IMR-90 (cell line): ENCODE results near the gene PLLP. TPM values are rescaled to one million over a fixed set of nuclear protein-coding genes. Genes with fewer than 3 reads are reported as not detected.

Source experiments
- ATAC-seq: fragments of 200-7000 bp; cut with Tn5 transposase; 2 replicates; pipeline ENCODE4 v1.9.1; 2020; ENCODE audit warnings: low read depth, mild to moderate bottlenecking, moderate library complexity
- BruUV-seq: library from RNA; stranded (reverse); fragments of 400-500 nt; replicated peaks from 2 replicates; lab custom pipeline; 2021; lab: Mats Ljungman, UMichigan
- CTCF ChIA-PET: fragments of 300-600 bp; formaldehyde crosslinking; extraction: SDS; loops from one replicate; lab custom pipeline; 2021; ENCODE audit warnings: antibody characterized with exemption; lab: Yijun Ruan, JAX
- POLR2A ChIA-PET: fragments of 300-600 bp; sonication (Branson Sonifier 250); formaldehyde crosslinking; loops from one replicate; lab custom pipeline; 2022; ENCODE audit warnings: antibody characterized with exemption; ENCODE audit not compliant: unreplicated experiment; lab: Charles Lee
- DNase-seq: peaks from one replicate; pipeline ENCODE4 v3.0.0; 2013
- H2AFZ ChIP-seq: replicated peaks from 2 replicates; pipeline ENCODE3; 2013; ENCODE audit warnings: low read length, mild to moderate bottlenecking; ENCODE audit not compliant: poor library complexity
- H2AK5ac ChIP-seq: 2 replicates; pipeline ENCODE4 v1.6.1; 2013; ENCODE audit warnings: low read depth, low read length, inconsistent platforms
- H2AK9ac ChIP-seq: replicated peaks from 2 replicates; pipeline ENCODE3; 2013; ENCODE audit warnings: mild to moderate bottlenecking, low read depth, low read length, moderate library complexity; ENCODE audit not compliant: poor library complexity
- H2BK120ac ChIP-seq: 2 replicates; pipeline ENCODE4 v1.6.1; 2013; ENCODE audit warnings: low read depth, low read length, inconsistent platforms
- H2BK15ac ChIP-seq: 3 replicates; pipeline ENCODE4 v1.6.1; 2013; ENCODE audit warnings: low read depth, low read length, inconsistent platforms
- H2BK20ac ChIP-seq: 2 replicates; pipeline ENCODE4 v1.6.1; 2013; ENCODE audit warnings: low read depth, mild to moderate bottlenecking, inconsistent platforms, low read length, moderate library complexity
- H2BK5ac ChIP-seq: 2 replicates; pipeline ENCODE4 v1.6.1; 2013; ENCODE audit warnings: mild to moderate bottlenecking, low read depth, low read length, inconsistent platforms; ENCODE audit not compliant: poor library complexity, severe bottlenecking
- H3K14ac ChIP-seq: replicated peaks from 2 replicates; pipeline ENCODE4 v1.6.1; 2013; ENCODE audit warnings: low read depth, low read length, inconsistent platforms
- H3K18ac ChIP-seq: 2 replicates; pipeline ENCODE4 v1.6.1; 2013; ENCODE audit warnings: low read depth, low read length, control low read depth
- H3K23ac ChIP-seq: 2 replicates; pipeline ENCODE4 v1.6.1; 2013; ENCODE audit warnings: low read depth, low read length, inconsistent platforms
- H3K27ac ChIP-seq: 2 replicates; pipeline ENCODE4 v1.5.1; 2013; ENCODE audit warnings: mild to moderate bottlenecking, control low read depth, low read length; ENCODE audit not compliant: insufficient read depth
- H3K27me3 ChIP-seq: 2 replicates; pipeline ENCODE4 v1.6.1; 2013; ENCODE audit warnings: low read length; ENCODE audit not compliant: control insufficient read depth, insufficient read depth
- H3K36me3 ChIP-seq: 2 replicates; pipeline ENCODE4 v1.6.1; 2013; ENCODE audit warnings: low read length, mixed read lengths; ENCODE audit not compliant: control insufficient read depth, insufficient read depth
- H3K4ac ChIP-seq: 2 replicates; pipeline ENCODE4 v1.6.1; 2013; ENCODE audit warnings: low read depth, low read length, inconsistent platforms
- H3K4me1 ChIP-seq: 2 replicates; pipeline ENCODE4 v1.6.1; 2013; ENCODE audit warnings: low read length, mixed read lengths; ENCODE audit not compliant: control insufficient read depth, insufficient read depth
- H3K4me2 ChIP-seq: 2 replicates; pipeline ENCODE4 v1.6.1; 2013; ENCODE audit warnings: low read depth, mild to moderate bottlenecking, control low read depth, low read length, moderate library complexity
- H3K4me3 ChIP-seq: 2 replicates; pipeline ENCODE4 v1.5.1; 2013; ENCODE audit warnings: low read depth, mild to moderate bottlenecking, control low read depth, low read length, moderate library complexity; ENCODE audit not compliant: insufficient read depth
- H3K56ac ChIP-seq: 2 replicates; pipeline ENCODE4 v1.6.1; 2013; ENCODE audit warnings: low read length, inconsistent platforms; ENCODE audit not compliant: insufficient read depth; ENCODE audit errors: extremely low read depth
- H3K79me1 ChIP-seq, 2 experiments: 2 replicates each; pipeline ENCODE4 v1.6.1; 2013; ENCODE audit warnings: low read length in 2 of 2, inconsistent platforms in 1 of 2, low read depth in 1 of 2
- H3K9ac ChIP-seq: 2 replicates; pipeline ENCODE4 v1.6.1; 2013; ENCODE audit warnings: low read depth, low read length, control low read depth
- H3K9me1 ChIP-seq: 2 replicates; pipeline ENCODE4 v1.6.1; 2013; ENCODE audit warnings: low read length, inconsistent platforms; ENCODE audit not compliant: insufficient read depth
- H3K9me3 ChIP-seq: 2 replicates; pipeline ENCODE4 v1.6.1; 2013; ENCODE audit warnings: low read length; ENCODE audit not compliant: control insufficient read depth, insufficient read depth
- H4K20me1 ChIP-seq: 2 replicates; pipeline ENCODE4 v1.6.1; 2013; ENCODE audit warnings: low read length, inconsistent platforms; ENCODE audit not compliant: insufficient read depth
- H4K5ac ChIP-seq: 2 replicates; pipeline ENCODE4 v1.6.1; 2013; ENCODE audit warnings: mild to moderate bottlenecking, low read depth, low read length, control low read depth
- H4K8ac ChIP-seq, 2 experiments: 2 replicates each; pipeline ENCODE4 v1.6.1; 2013; ENCODE audit warnings: low read depth in 2 of 2, low read length in 2 of 2, control low read depth in 1 of 2, inconsistent platforms in 1 of 2
- H4K91ac ChIP-seq: 2 replicates; pipeline ENCODE4 v1.6.1; 2013; ENCODE audit warnings: low read depth, low read length, inconsistent platforms; ENCODE audit not compliant: insufficient read depth
- BHLHE40 ChIP-seq: fragments of 150-350 bp; IDR thresholded peaks from 2 replicates; pipeline ENCODE4 v1.6.1; 2016; ENCODE audit warnings: mild to moderate bottlenecking, low read depth, low read length
- CEBPB ChIP-seq: IDR thresholded peaks from 2 replicates; pipeline ENCODE4 v1.6.1; 2012; ENCODE audit warnings: low read depth, low read length, improper control_type of control experiment
- CHD1 ChIP-seq: IDR thresholded peaks from 2 replicates; pipeline ENCODE4 v1.6.1; 2012; ENCODE audit warnings: low read depth, low read length, improper control_type of control experiment
- FOS ChIP-seq: fragments of 150-350 bp; IDR thresholded peaks from 2 replicates; pipeline ENCODE4 v1.6.1; 2016; ENCODE audit warnings: low read depth, low read length
- MAFK ChIP-seq: IDR thresholded peaks from 2 replicates; pipeline ENCODE4 v1.6.1; 2012; ENCODE audit warnings: low read depth, low read length, improper control_type of control experiment
- MAZ ChIP-seq: IDR thresholded peaks from 2 replicates; pipeline ENCODE4 v1.6.1; 2012; ENCODE audit warnings: low read depth, mild to moderate bottlenecking, low read length, improper control_type of control experiment, moderate library complexity, borderline replicate concordance
- MXI1 ChIP-seq: IDR thresholded peaks from 2 replicates; pipeline ENCODE4 v1.6.1; 2012; ENCODE audit warnings: low read depth, mild to moderate bottlenecking, low read length, moderate library complexity, borderline replicate concordance
- NFE2L2 ChIP-seq: fragments of 150-350 bp; IDR thresholded peaks from 2 replicates; pipeline ENCODE4 v1.6.1; 2016; ENCODE audit warnings: low read depth, mild to moderate bottlenecking, low read length
- POLR2A ChIP-seq: IDR thresholded peaks from 2 replicates; pipeline ENCODE4 v1.6.1; 2012; ENCODE audit warnings: mild to moderate bottlenecking, low read depth, low read length
- RAD21 ChIP-seq: IDR thresholded peaks from 2 replicates; pipeline ENCODE4 v1.6.1; 2012; ENCODE audit warnings: low read length, improper control_type of control experiment
- RCOR1 ChIP-seq: IDR thresholded peaks from 2 replicates; pipeline ENCODE4 v1.6.1; 2012; ENCODE audit warnings: mild to moderate bottlenecking, low read length, improper control_type of control experiment; ENCODE audit not compliant: insufficient replicate concordance
- RFX5 ChIP-seq: IDR thresholded peaks from 2 replicates; pipeline ENCODE4 v1.8.0; 2012; ENCODE audit warnings: low read depth, mild to moderate bottlenecking, low read length, moderate library complexity
- SMC3 ChIP-seq: fragments of 150-350 bp; IDR thresholded peaks from 2 replicates; pipeline ENCODE4 v1.6.1; 2016; ENCODE audit warnings: low read depth, mild to moderate bottlenecking, antibody characterized with exemption, low read length, moderate library complexity
- WGBS, 2 experiments: methylation state at CpG; one replicate each; pipeline versions ENCODE4 v1.1.5 to v1.1.7; 2013; ENCODE audit warnings: missing lambda C conversion rate in 2 of 2; ENCODE audit not compliant: insufficient read length in 1 of 2; ENCODE audit errors: extremely low coverage in 2 of 2; 5-methylcytosine and 5-hydroxymethylcytosine counted together
- dilution Hi-C: fragments of 300-500 bp; cut with HindIII; formaldehyde crosslinking; loops from one replicate; pipeline ENCODE4 v1.14.3; 2018; ENCODE audit warnings: low sequenced_read_pairs; ENCODE audit not compliant: unreplicated experiment
- in situ Hi-C: fragments of 300-500 bp; cut with MboI; formaldehyde crosslinking; loops from 3 replicates; pipeline ENCODE4 v1.14.3; 2019; ENCODE audit warnings: low sequenced_read_pairs, inconsistent platforms, mixed read lengths
- intact Hi-C: fragments of 100-400 bp; cut with micrococcal nuclease; formaldehyde crosslinking; loops from 2 replicates; pipeline ENCODE4 v1.10.0; 2022
- polyA plus RNA-seq, 3 experiments: library from polyadenylated mRNA; depleted of rRNA; stranded (reverse); fragments of >200 nt; gene quantifications; 2 replicates each; pipeline ENCODE4 v1.2.3, GENCODE V29; 2012; ENCODE audit warnings: low replicate concordance in 1 of 3
- total RNA-seq: library from RNA; depleted of rRNA; stranded (reverse); fragments of >200 nt; gene quantifications from 2 replicates; pipeline ENCODE4 v1.2.3, GENCODE V29; 2012
- TF ChIP-seq, protein P1 (sequence below): fragments of 150-350 bp; IDR thresholded peaks from 2 replicates; pipeline ENCODE4 v1.6.1; 2017; ENCODE audit warnings: mild to moderate bottlenecking, antibody characterized with exemption, low read length, low read depth
- TF ChIP-seq, protein P2 (sequence below): fragments of 150-350 bp; IDR thresholded peaks from 2 replicates; pipeline ENCODE4 v1.6.1; 2016; ENCODE audit warnings: low read depth, mild to moderate bottlenecking, low read length, moderate library complexity, borderline replicate concordance
- TF ChIP-seq, protein P3 (sequence below): conservative IDR thresholded peaks from 2 replicates; pipeline ENCODE4 v1.5.1; 2012; ENCODE audit warnings: mild to moderate bottlenecking, low read depth, low read length, improper control_type of control experiment

PLLP gene
- total and polyA plus RNA-seq, 2 of the 4 experiments (the other 2 are of a cell fraction), result 0.05 TPM; not detected in 1

DNA sequence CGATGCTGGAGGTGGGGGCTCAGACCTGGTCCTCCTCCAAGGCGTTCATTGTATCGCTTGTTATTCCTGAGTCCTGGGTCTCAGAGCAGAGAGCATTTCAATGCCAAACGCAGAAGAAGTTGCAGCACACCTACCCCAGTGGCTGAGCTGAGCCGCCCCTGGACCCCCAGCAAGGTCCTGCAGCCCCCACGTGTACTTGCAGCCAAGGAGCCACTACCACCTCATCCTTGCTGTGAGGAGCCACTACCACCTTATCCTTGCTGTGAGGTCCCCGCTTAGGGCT lies 13.5 kb downstream of the PLLP start:
- Histone ChIP-seq H3K18ac (no peak overlapping the region), H4K8ac (no peak overlapping the region), H3K4ac (no peak overlapping the region), H3K9me1 (no peaks in the 10 kb centered on the region), H2BK20ac (no peak overlapping the region), H3K79me1 (no peaks in the 10 kb centered on the region), H3K27ac (no peak overlapping the region), H3K27me3 (peaks cover 7% of the 10 kb centered on the region; the same call in 1 of the 2 replicates), H3K14ac (no peak overlapping the region), H3K9ac (no peak overlapping the region), H3K4me2 (no peak overlapping the region), H2AFZ (no peak overlapping the region), H4K91ac (no peak overlapping the region), H2AK9ac (no peak overlapping the region), H2AK5ac (no peak overlapping the region; the same call in 1 of the 2 replicates), H2BK120ac (no peak overlapping the region), H4K20me1 (no peaks in the 10 kb centered on the region; the same call in 1 of the 2 replicates), H3K36me3 (no peaks in the 10 kb centered on the region), H3K23ac (no peak overlapping the region), H3K9me3 (no peaks in the 10 kb centered on the region), H2BK15ac (no peak overlapping the region), H4K5ac (no peak overlapping the region), H3K4me1 (no peaks in the 10 kb centered on the region), H2BK5ac (no peak overlapping the region), H3K56ac (no peak overlapping the region), H3K4me3 (no peak overlapping the region)
- in situ Hi-C loops (no loop called here), dilution Hi-C loops (no loop called here), intact Hi-C loops (no loop called here)
- POLR2A ChIA-PET, result no interaction called here
- CTCF ChIA-PET, result no interaction called here
- WGBS, 2 experiments, result 76% methylated on average over 5 of the region's 7 CpGs; no CpG with 5 or more reads in 1 of the 2 experiments
- no peak for ATAC-seq
- TF ChIP-seq MAZ, result no peak
- TF ChIP-seq MAFK, result no peak
- TF ChIP-seq CHD1, result no peak
- TF ChIP-seq NFE2L2, result no peak
- TF ChIP-seq RAD21, result no peak
- TF ChIP-seq, protein P1, sequence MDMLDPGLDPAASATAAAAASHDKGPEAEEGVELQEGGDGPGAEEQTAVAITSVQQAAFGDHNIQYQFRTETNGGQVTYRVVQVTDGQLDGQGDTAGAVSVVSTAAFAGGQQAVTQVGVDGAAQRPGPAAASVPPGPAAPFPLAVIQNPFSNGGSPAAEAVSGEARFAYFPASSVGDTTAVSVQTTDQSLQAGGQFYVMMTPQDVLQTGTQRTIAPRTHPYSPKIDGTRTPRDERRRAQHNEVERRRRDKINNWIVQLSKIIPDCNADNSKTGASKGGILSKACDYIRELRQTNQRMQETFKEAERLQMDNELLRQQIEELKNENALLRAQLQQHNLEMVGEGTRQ, result no peak
- no peak for TF ChIP-seq CEBPB
- TF ChIP-seq, protein P2, sequence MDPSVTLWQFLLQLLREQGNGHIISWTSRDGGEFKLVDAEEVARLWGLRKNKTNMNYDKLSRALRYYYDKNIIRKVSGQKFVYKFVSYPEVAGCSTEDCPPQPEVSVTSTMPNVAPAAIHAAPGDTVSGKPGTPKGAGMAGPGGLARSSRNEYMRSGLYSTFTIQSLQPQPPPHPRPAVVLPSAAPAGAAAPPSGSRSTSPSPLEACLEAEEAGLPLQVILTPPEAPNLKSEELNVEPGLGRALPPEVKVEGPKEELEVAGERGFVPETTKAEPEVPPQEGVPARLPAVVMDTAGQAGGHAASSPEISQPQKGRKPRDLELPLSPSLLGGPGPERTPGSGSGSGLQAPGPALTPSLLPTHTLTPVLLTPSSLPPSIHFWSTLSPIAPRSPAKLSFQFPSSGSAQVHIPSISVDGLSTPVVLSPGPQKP, result no peak
- TF ChIP-seq RFX5, result no peak
- TF ChIP-seq FOS, result no peak
- no peak for TF ChIP-seq BHLHE40
- no peak for TF ChIP-seq POLR2A
- no peak for TF ChIP-seq RCOR1
- TF ChIP-seq MXI1, result no peak
- no peak for TF ChIP-seq SMC3
- TF ChIP-seq, protein P3, sequence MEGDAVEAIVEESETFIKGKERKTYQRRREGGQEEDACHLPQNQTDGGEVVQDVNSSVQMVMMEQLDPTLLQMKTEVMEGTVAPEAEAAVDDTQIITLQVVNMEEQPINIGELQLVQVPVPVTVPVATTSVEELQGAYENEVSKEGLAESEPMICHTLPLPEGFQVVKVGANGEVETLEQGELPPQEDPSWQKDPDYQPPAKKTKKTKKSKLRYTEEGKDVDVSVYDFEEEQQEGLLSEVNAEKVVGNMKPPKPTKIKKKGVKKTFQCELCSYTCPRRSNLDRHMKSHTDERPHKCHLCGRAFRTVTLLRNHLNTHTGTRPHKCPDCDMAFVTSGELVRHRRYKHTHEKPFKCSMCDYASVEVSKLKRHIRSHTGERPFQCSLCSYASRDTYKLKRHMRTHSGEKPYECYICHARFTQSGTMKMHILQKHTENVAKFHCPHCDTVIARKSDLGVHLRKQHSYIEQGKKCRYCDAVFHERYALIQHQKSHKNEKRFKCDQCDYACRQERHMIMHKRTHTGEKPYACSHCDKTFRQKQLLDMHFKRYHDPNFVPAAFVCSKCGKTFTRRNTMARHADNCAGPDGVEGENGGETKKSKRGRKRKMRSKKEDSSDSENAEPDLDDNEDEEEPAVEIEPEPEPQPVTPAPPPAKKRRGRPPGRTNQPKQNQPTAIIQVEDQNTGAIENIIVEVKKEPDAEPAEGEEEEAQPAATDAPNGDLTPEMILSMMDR, result no peak
- no peak for DNase-seq
- BruUV-seq, result no TSS peak
